Measurements from ENCODE around the gene PCDH8.

Gene PCDH8

GRCh38 chr13:52848455-52849195 lies at the start of gene PCDH8:
TSS of gene PCDH8 (minus strand) at chr13:52848640. CDS start at chr13:52848436, 204 bp downstream.
- no peak for DNase-seq (ENCODE audit: low spot score)

DNA sequence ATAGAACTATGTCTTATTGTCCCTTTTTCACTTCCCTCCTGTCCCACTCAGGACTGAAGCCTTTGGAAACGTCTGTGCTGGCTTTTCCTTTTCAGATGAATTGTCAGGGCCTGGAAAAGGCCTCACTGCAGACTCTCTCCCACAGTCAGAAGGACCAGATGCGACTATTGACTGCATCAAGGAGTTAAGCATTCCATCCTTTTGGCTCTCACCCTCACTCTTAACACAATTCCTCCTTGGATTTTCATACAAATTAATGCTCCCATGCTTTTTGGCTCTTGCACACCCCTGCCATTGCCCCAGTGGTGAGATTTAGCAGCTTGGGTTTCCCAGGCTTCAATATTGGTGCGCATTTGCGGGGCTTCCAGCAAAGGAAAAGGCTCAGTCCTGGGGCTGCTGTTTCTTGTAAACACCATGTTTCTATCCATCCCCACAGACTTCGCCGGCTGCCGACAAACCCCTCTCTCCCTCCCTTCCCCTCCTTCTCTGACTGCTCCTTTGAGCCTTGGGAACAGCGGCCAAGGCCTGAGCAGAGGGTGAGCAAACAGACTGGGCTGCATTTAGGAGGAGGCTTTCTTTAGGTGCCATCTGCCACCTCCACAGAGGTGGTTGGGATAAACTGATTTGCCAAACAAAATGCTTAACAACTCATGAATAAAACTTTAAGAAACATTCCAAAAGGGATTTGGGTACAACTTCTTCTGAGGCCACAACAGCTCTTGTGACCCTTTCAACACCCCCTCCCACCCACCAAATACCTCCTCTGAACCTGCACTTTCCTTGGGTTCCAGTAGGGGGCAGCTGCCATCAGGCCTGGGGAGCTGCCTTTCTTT lies 48.6 kb upstream of the PCDH8 start:
- DNase-seq (ENCODE audit: low spot score), result no peak

DNA sequence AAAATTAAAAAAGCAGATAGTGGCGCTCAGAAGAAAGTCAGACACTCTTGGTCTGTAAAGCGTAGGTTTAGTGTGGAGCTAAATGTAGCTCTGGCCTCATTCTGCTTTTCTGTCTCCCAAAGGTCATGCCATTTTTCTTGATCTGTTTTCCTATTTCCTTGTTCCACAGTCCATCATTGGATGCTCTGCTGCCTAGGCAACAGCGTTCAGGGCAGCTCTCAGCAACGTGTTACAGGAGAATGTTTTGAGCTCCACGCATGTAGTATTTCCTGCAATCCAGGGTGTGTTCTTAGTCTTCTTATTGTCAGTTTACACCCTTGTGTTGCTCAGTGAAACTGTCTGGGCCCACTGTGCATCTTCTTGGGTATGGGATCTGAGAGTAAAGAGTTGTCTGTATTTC lies 46.0 kb upstream of the PCDH8 start:
- no peak for DNase-seq (ENCODE audit: low spot score)

GRCh38 chr13:52892925-52893324 lies 44.5 kb upstream of the PCDH8 start:
- DNase-seq (ENCODE audit: low spot score), result no peak

GRCh38 chr13:52891706-52892105 lies 43.3 kb upstream of the PCDH8 start:
- DNase-seq (ENCODE audit: low spot score), result no peak

- no peak for DNase-seq (ENCODE audit: low spot score)
Measured at GRCh38 chr13:52887165-52887564, 38.7 kb upstream of the PCDH8 start.

GRCh38 chr13:52885141-52885540 lies 36.7 kb upstream of the PCDH8 start:
- DNase-seq (ENCODE audit: low spot score), result no peak

DNA sequence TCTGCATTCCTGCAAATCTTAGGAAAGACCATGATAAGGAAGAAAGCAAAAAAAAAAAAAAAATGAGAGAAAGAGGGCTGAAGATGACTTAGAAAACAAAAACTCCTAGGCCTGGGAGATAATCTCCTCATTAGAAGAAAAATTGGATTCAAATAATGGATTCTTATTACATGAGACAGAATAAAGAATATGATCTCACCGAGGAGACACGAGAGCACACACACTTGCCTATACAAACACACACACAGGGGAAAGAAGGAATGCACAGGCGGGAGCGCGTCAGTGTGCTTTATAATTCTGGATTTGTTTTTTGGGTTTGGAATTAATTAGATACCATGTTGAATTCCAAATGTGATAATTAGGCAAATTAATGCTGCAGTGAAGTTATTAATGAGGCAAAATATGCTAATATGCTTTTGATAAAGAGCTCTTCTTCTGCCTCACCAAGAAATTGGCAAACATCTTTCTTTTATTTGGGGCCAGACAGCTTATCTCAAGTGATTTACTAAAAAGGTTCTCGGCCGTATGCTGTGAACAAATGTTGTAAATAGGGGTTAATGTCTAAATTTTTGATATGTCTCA lies 36.1 kb upstream of the PCDH8 start:
- no peak for DNase-seq (ENCODE audit: low spot score)

- no peak for DNase-seq (ENCODE audit: low spot score)
Measured at GRCh38 chr13:52882785-52883184, 34.3 kb upstream of the PCDH8 start.

DNA sequence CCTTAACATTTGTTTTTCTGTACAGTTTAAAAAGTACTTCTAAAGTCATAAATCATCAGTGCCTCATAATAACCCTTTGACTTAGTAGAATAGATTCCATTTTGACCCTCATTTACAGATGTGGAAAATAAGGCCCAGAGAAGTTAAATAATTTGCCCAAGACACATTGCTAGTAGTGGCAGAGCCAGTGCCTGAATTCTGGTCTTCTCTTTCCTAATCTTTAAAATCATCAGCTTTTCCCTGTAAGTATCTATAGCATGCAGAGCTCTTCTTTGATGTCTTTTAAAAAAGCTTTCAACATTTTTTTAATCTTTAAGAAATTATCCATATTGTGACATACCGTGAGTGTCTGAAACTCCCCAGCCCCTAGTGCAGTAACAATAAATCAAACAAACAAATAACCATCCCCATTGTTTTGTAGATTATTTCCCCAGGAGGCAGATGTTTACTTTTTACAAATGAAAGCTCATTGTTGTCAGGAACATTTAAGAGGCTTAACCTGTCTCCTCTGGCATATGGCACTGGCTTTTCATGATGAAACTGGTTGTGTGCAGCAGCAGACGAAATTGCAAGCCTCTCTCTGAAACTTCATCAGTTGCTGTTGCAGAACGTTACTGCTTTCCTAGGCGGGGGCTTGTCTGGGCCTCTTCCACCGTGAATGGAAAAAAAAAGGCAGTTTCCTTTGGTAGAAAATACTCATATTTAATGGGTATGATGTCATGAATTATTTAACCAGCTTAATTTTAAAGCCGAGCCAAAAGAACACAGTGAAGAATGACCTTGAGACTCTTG lies 31.7 kb upstream of the PCDH8 start:
- no peak for DNase-seq (ENCODE audit: low spot score)

- no peak for DNase-seq (ENCODE audit: low spot score)
Measured at GRCh38 chr13:52878831-52879230, 30.4 kb upstream of the PCDH8 start.

DNA sequence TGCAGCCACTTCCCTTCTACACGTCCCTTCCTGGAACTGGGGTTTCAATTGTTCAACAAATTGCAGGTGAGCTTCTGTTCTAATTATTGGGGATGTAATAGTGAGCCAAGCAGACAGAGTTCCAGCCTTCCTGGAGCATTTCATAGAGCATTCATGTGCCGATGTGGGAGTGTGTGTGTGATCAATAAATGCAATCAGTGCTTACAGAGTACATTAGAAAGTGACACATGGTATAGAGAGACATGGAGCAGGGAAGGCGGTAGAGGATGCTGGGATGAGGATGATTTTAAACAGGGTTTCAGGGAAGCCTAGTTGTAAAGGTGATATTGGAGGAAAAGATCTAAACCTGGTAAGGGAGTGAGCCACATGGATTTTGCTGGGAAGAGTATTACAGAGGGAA lies 21.7 kb upstream of the PCDH8 start:
- no peak for DNase-seq (ENCODE audit: low spot score)

DNA sequence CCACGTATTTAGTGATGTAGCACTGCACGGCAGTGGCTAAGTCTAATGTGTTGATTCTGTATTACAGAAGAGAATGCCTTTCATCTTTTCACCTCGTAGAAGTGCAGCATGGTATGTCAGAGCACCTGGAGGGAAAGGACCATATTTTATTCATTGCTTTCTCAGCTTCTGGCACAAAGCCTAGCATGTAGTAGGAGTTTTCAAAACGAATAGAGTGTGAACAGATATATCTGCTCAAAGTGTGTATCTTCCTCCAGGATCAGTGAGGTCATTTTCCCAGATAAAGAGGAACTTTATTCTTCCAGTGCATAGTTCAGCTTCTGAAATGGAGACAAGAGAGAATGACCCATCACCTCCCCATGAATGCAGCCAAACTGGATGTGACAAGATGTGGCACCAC lies 21.2 kb upstream of the PCDH8 start:
- DNase-seq (ENCODE audit: low spot score), result no peak

DNA sequence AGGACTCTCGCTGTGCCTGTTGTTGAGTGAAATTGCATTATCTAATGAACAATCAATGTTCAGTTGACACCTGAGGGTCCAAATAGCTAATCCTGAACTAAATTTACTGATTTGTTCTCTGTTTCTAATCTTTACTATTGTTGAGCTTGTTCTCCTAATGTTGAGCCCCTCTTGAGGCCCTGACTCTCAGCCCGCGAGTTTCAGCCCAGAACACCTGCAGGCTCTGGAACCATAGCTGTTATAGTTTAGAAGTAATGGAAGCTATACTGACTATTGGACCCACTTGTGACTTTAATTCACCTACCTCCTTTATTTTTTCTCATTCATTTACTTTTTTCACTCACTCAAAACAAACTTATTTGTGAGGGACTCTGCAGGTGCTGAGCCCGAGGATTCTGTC lies 20.6 kb upstream of the PCDH8 start:
- DNase-seq (ENCODE audit: low spot score), result no peak

GRCh38 chr13:52868190-52868589 lies 19.8 kb upstream of the PCDH8 start:
- DNase-seq (ENCODE audit: low spot score), result no peak

GRCh38 chr13:52864941-52865340 lies 16.5 kb upstream of the PCDH8 start:
- no peak for DNase-seq (ENCODE audit: low spot score)

- DNase-seq (ENCODE audit: low spot score), result no peak
Measured at GRCh38 chr13:52862358-52863206, 14.1 kb upstream of the PCDH8 start.

- no peak for DNase-seq (ENCODE audit: low spot score)
Measured at GRCh38 chr13:52852444-52852843, 4.0 kb upstream of the PCDH8 start.

- no peak for DNase-seq (ENCODE audit: low spot score)
Measured at GRCh38 chr13:52851137-52851962, 2.9 kb upstream of the PCDH8 start.

GRCh38 chr13:52850396-52851136 lies 2.1 kb upstream of the PCDH8 start:
- DNase-seq (ENCODE audit: low spot score), result no peak

Measured in CD4-positive, alpha-beta T cell treated with Interleukin-15 for 4 hours (primary cell).